Superior temporal gyrus (tissue), 1 donor: ENCODE results near the gene CDYL2.
"Not testable (repeated sequence)": the region's sequence is repeated elsewhere in the genome, so short reads cannot be mapped to it uniquely, and the experiment has no call there.

ENCODE experiments used
- DNase-seq: peaks from one replicate; pipeline ENCODE4 v3.0.0-alpha.2; 2016; ENCODE audit errors: extremely low spot score

Gene CDYL2

DNA sequence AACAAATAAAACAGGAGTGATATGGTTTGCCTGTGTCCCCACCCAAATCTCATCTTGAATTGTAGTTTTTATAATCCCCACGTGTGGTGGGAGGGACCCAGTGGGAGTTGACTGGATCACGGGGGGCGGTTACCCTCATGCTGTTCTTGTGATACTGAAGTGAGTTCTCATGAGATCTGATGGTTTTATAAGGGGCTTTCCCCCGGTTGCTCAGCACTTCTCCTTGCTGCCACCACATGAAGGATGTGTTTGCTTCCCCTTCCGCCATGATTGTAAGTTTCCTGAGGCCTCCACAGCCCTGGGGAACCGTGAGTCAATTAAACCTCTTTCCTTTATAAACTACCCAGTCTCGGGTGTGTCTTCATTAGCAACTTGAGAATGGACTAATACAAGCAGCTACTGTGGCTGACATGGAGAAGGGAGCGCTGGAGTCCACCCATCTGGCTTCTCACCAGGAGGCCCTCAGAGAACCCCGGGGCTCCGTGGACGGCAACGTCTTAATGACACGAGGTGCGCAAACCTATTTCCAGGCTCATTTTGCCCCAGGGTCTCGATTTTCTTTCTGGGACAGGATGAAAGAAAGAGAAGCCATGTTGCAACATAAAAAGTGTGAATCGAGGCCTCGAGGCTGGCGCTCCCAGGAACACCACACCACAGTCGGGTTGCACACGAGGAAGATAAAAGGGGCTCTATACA is 134.1 kb downstream of the CDYL2 start:
- DNase-seq, result no peak

DNA sequence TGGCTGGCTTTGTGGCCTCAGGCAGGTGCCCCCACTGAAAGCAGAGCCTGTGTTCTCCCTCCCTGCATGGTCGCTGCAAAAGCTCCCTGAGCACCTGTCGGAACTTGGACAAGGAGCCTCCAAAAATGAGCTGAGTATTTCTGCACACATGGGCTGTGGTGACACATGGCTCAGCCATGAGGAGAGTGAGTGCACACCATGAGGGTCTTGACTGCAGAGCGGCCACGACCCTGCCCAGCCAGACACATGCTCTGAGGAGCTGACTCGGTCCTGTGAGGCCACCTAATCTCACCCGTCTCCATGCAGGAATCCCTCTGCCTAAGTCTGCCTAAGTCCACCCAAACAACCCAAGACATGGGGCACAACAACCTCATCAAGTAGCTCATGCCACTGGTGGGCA is 134.7 kb downstream of the CDYL2 start:
- no peak for DNase-seq

DNA sequence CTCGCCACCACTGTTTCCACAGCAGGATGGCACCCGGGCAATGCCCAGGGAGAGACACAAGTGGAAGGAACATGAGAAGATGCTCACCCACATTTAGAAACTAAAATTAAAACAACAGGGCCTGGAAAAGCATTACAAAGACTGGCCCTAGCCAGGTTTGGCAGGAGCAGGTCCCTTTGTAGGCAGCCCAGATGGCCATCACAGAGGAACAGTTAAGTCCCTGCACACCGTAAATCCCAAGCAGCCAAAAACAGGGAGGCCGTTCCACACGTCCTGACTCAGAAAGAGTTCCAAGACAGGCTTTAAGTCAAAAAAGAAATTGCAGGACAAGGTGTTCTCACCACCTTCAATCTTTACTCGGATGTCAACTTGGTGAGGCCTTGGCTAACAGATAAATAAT is 136.5 kb downstream of the CDYL2 start:
- no peak for DNase-seq

DNA sequence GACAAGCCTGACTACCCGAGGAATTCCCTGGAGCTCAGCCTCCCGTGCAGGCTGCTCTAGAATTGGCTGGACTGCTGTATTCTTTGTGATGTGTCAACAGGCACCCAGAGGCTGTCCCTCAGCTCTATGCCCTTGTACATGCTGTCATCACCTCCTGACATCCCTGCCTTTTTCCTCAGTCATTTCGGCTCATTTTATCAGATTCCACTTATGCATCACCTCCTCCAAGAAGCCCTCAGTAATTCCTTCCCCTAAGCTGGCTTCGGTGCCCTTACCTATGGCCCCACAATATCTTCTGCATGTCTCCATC is 137.2 kb downstream of the CDYL2 start:
- no peak for DNase-seq

DNA sequence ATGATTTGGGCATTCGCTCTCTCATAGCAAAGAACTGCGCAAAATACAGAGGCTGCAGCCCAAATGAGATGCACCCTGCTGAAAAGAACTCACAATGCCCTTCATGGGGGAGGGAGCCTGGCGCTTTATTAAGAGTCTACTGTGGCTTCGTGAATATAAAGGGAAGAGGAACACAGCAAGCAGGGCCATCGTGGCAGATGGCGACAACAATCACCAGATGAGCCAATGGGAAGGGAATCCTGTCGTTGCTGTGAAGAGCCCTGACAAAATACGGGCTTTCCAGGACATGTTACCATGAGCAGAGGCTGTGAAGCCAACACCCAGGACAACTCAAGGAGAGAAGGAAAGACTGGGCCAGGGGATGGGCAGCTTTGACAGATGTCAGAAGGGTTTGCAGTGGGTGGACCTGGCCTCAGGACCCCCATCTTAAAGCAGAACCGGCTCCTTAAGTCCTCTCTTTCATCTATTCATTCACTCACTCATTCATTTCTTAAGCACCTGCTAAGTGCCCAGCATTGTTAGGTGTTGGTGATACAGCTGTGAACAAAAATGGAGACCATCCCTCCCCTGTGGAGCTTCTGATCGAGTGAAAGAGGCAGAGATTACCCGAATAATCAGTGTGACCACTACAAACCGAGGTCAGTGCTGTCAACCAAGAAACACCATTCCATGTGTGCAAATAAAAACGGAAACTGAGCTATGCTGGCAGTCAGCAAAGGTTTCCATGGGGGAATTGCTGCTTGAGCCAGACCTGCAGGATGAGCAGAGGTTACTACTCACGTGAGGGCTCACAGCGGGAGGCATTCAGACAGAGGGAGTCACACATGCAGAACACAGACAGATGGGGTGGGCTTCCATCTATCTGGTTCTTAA is 137.8 kb downstream of the CDYL2 start:
- DNase-seq, result no peak

DNA sequence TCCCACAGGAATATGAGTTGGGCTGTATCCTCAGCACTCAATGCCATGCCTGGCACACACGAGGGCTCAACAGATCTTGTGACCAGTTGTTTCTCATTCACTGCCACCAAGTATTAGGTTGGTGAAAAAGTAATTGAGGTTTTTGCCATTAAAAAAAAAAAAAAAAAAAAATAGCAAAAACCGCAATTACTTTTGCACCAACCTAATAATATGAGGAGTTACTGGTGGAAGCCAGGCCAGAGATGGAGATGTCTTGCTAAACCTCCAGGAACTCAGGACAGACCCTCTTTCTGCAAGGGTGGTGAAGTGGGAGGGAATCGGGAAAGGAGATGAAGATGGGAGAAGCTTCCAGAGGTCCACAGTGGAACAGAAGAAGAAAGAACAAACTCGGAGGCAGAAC is 139.0 kb downstream of the CDYL2 start:
- no peak for DNase-seq

- no peak for DNase-seq
Measured at GRCh38 chr16:80664786-80665185, 139.6 kb downstream of the CDYL2 start.

GRCh38 chr16:80664226-80664625 is 140.2 kb downstream of the CDYL2 start:
- no peak for DNase-seq

GRCh38 chr16:80663078-80663477 is 141.3 kb downstream of the CDYL2 start:
- DNase-seq, result no peak

DNA sequence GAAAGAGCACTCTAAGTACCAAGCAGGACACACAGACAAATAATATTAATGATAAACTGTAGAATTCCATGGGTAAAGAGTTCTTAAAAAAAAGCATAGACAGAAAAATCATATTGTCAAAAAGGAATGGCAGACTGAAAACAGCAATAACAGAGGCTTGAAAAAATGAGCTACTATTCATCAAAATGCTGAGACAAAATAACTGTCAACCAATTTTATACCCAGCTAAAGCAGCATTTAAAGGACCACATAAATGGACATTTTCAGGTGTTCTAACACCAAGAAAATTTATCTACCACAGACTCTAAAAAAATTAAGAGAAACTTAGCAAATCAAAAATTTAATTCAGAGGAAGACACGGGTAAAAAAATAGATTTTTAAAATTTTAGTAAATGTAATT is 144.5 kb downstream of the CDYL2 start:
- no peak for DNase-seq

GRCh38 chr16:80656711-80657150 is 147.7 kb downstream of the CDYL2 start:
- no peak for DNase-seq

DNA sequence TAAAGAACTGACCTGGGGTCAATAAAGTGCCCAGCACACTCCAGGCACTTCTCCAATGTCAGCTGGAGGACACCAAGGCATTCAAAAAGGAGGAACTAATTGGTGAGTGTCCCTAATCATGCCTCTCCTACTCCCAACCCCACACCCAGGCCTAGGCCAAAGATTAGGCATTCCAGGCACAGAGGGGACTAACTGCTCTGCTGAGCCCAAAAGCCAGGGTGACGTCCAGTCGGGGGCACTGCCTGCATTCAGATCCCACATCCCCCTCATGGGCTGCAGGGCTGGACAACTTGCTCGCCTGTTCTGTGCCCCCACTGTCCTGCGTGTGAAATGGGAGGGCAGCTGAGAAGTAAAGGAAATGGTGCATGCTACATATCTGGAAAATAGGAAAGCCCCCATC is 148.2 kb downstream of the CDYL2 start:
- DNase-seq, result no peak

DNA sequence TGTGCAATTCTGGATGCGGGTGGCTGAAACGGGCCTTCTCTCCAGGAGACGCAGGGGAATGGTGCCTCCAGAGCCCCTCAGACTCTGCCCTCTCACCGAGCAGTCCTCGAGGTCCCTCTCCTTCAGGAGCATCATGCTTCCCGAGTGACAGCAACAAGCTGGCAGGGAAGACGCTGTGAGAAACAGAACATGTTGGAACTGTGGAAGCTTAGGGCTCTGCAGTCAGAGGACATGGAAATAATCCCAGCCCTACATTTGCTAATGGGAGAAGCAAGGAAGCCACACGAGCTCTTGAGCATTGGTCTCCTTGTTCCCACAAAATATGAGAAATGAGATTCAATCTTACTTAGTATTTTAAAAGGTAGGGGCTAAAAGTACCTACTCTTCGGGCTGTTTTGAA is 148.6 kb downstream of the CDYL2 start:
- no peak for DNase-seq

- DNase-seq, result no peak
Measured at GRCh38 chr16:80654094-80654862, 150.1 kb downstream of the CDYL2 start.

DNA sequence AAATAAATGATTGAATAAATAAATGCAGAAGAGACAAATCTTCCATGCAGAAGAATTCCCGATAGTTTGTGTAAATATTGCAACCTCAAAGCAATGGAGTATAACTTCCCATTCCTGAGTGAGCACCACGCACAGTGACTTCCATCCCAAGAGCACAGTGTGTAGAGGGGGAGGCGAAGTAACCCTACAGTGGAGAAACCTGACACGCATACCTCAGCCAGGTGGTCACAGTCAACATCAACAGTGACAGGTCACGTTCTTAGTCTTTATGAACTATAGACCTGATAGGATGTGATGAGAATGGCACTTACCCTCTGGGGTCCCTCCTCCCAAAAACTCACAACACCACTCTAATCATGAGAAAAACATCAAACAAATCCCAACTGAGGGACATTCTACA is 152.0 kb downstream of the CDYL2 start:
- no peak for DNase-seq

DNA sequence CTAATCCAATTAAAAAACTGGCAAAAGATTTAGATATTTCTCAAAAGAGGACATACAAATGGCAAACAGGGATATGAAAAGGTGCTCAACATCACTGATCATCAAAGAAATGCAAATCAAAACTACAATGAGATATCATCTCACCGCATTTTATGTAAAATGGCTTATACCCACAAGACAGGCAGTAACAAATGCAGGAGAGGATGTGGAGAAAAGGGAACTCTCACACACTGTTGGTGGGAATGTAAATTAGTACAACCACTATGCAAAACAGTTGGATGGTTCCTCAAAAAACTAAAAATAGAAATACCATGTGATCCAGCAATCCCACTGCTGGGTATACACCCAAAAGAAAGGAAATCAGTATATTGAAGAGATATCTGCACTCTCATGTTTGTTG is 154.1 kb downstream of the CDYL2 start:
- DNase-seq, result not testable (repeated sequence)

- no peak for DNase-seq
Measured at GRCh38 chr16:80640316-80640715, 164.1 kb downstream of the CDYL2 start.

DNA sequence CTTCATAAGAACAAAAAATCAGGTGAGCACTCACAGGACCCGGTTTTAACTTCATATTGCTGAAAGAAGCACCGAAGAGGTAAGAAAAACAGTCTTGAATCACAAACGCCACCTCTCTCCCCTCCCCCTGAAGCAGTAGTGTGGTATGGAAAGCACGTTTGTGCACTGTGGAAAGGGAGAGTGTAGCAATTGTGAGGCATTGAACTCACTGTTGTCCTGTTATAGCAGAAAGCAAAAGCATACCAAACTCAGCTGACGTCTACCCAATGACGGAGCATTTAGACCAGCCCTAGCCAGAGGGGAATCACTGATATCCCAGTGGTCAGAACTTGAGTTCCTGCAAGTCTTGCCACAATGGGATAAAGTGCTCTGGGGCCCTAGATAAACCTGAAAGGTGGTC is 164.8 kb downstream of the CDYL2 start:
- no peak for DNase-seq

- DNase-seq, result no peak
Measured at GRCh38 chr16:80637621-80638020, 166.8 kb downstream of the CDYL2 start.

DNA sequence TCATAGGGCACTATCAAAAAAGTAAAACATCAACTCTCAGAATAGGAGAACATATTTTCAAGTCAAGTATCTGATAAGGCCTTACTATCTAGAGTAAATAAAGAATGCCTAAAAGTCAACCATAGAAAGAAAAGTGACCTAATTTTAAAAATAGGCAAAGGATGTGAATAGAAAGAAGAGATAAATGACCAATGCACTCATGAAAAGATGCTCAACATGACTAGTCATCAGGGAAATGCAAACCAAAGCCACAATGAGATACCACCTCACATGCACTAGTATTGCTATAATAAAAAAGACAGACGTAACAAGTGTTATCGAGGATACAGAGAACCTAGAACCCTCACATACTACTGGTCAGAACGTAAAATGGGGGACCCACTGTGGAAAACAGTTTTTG is 172.8 kb downstream of the CDYL2 start:
- DNase-seq, result no peak

GRCh38 chr16:80628254-80628653 is 176.1 kb downstream of the CDYL2 start:
- no peak for DNase-seq

GRCh38 chr16:80627108-80627507 is 177.3 kb downstream of the CDYL2 start:
- DNase-seq, result no peak

- DNase-seq, result no peak
Measured at GRCh38 chr16:80623376-80623775, 181.0 kb downstream of the CDYL2 start.
